Ishikawa (cell line): ENCODE measurements around the gene RPP25.

ENCODE experiments used
- CREB1 ChIP-seq: IDR thresholded peaks from 2 replicates; pipeline ENCODE4 v1.6.1; 2012; ENCODE audit warnings: low read depth
- FOXM1 ChIP-seq: IDR thresholded peaks from 2 replicates; pipeline ENCODE4 v1.6.1; 2012; ENCODE audit warnings: low read depth, borderline replicate concordance
- RAD21 ChIP-seq: IDR thresholded peaks from 2 replicates; pipeline ENCODE4 v1.6.1; 2012; ENCODE audit warnings: low read depth

DNA sequence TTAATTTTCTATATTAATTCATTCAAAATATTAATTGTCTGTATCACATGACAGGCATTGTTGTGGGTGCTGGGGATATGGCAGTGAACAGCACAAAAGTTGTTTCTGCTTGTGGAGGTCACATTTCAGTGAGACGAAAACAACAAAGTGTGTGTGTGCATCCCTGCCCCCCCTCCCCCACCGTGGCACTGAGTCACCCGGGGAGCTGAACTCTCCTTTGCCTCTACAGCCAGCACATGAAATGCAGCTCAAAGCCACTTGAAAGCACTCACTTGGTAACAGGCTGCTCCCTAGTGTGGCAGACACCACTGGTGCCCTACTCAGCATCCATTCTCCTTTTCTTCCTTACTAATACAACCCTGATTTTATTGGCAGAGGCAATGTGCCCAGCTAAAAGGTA, 21.9 kb upstream of the RPP25 start:
- TF ChIP-seq RAD21 (no peak), CREB1 (no peak), FOXM1 (no peak)
